ENCODE data around the gene SLC35F3.

- TF ChIP-seq CTCF (conservative IDR thresholded peaks at IDR 0.05; ENCODE audit: low read length) (no peak), EZH2phosphoT487 (IDR thresholded peaks at IDR 0.05; ENCODE audit: borderline replicate concordance, low read depth, low read length) (no peak)
These were observed 34.8 kb upstream of the SLC35F3 start for GRCh38 chr1:233869680-233870079.
